Panc1 (cell line): ENCODE results near the gene IGF1. TPM values are rescaled to one million over a fixed set of nuclear protein-coding genes. Genes with fewer than 3 reads are reported as not detected.

Source experiments
- ATAC-seq: fragments of 200-7000 bp; cut with Tn5 transposase; 2 replicates; pipeline ENCODE4 v1.9.1; 2020; ENCODE audit warnings: mild to moderate bottlenecking, moderate library complexity
- BruUV-seq: library from RNA; stranded (reverse); fragments of 400-500 nt; replicated peaks from 2 replicates; lab custom pipeline; 2021; lab: Mats Ljungman, UMichigan
- CTCF ChIA-PET: fragments of 300-600 bp; sonication (Branson Sonifier 250); formaldehyde crosslinking; loops from one replicate; lab custom pipeline; 2022; ENCODE audit warnings: antibody characterized with exemption; lab: Charles Lee
- POLR2A ChIA-PET: fragments of 300-600 bp; sonication (Branson Sonifier 250); formaldehyde crosslinking; loops from one replicate; lab custom pipeline; 2022; ENCODE audit warnings: antibody characterized with exemption; lab: Charles Lee
- DNase-seq: peaks from one replicate; pipeline ENCODE4 v3.0.0-alpha.2; 2010; ENCODE audit warnings: low read depth, low spot score
- H3K27ac ChIP-seq: 2 replicates; pipeline ENCODE4 v1.5.1; 2011; ENCODE audit warnings: mild to moderate bottlenecking, low read length, inconsistent platforms
- H3K27me3 ChIP-seq: fragments of 200-500 bp; sonication (Bioruptor generic); 2 replicates; pipeline ENCODE4 v1.6.0; 2014; ENCODE audit warnings: low read length, inconsistent platforms; ENCODE audit not compliant: control insufficient read depth, insufficient read depth
- H3K36me3 ChIP-seq: fragments of 200-500 bp; sonication (Bioruptor generic); 2 replicates; pipeline ENCODE4 v1.5.1; 2014; ENCODE audit warnings: inconsistent platforms, mild to moderate bottlenecking, low read length, moderate library complexity; ENCODE audit not compliant: control insufficient read depth, insufficient read depth
- H3K4me1 ChIP-seq: 2 replicates; pipeline ENCODE4 v1.5.1; 2011; ENCODE audit warnings: inconsistent platforms, mild to moderate bottlenecking, low read length, moderate library complexity; ENCODE audit not compliant: control insufficient read depth, insufficient read depth
- H3K4me3 ChIP-seq, 2 experiments: 2 replicates each; pipeline ENCODE4 v1.5.1; 2011 to 2012; ENCODE audit warnings: low read depth in 2 of 2, low read length in 2 of 2, mild to moderate bottlenecking in 2 of 2, inconsistent platforms in 1 of 2, moderate library complexity in 1 of 2
- H3K9me3 ChIP-seq: fragments of 200-500 bp; sonication (Bioruptor generic); 2 replicates; pipeline ENCODE4 v1.5.1; 2014; ENCODE audit warnings: low read depth, mild to moderate bottlenecking, inconsistent platforms, low read length, moderate library complexity; ENCODE audit not compliant: control insufficient read depth, insufficient read depth
- POLR2AphosphoS5 ChIP-seq: IDR thresholded peaks from 2 replicates; pipeline ENCODE4 v1.6.1; 2012; ENCODE audit warnings: mild to moderate bottlenecking, low read depth, low read length, moderate library complexity
- REST ChIP-seq, 2 experiments: IDR thresholded peaks; 2 replicates each; pipeline ENCODE4 v1.6.1; 2011 to 2012; ENCODE audit warnings: low read depth in 2 of 2, control low read depth in 1 of 2, low read length in 1 of 2, mild to moderate bottlenecking in 1 of 2, moderate library complexity in 1 of 2; ENCODE audit not compliant: insufficient read depth in 1 of 2
- SIN3A ChIP-seq: IDR thresholded peaks from 2 replicates; pipeline ENCODE4 v1.6.1; 2012; ENCODE audit warnings: low read depth, mild to moderate bottlenecking, low read length, moderate library complexity, borderline replicate concordance; ENCODE audit not compliant: insufficient read depth
- TCF7L2 ChIP-seq: IDR thresholded peaks from 2 replicates; pipeline ENCODE4 v1.6.1; 2011; ENCODE audit warnings: mild to moderate bottlenecking, low read depth, low read length, inconsistent platforms
- in situ Hi-C: cut with HindIII; loops from 2 replicates; pipeline ENCODE4 v1.10.0; 2016; ENCODE audit warnings: low sequenced_read_pairs, low pct_unique_long_range_greater_than_20kb
- intact Hi-C: fragments of 100-400 bp; cut with micrococcal nuclease; formaldehyde crosslinking; loops from one replicate; pipeline ENCODE4 v1.10.0; 2022; ENCODE audit not compliant: unreplicated experiment
- total RNA-seq: library from RNA; stranded (reverse); gene quantifications from one replicate; pipeline ENCODE4 v1.2.1, GENCODE V29; 2021; ENCODE audit not compliant: unreplicated experiment
- TF ChIP-seq, protein P1 (sequence below): fragments of 450-650 bp; IDR thresholded peaks from 2 replicates; pipeline ENCODE4 v1.5.1; 2017; ENCODE audit warnings: mild to moderate bottlenecking

The IGF1 gene
- total RNA-seq, 1 experiment from 2014 or later, result not detected

GRCh38 chr12:102513739-102514138, 33.4 kb upstream of the IGF1 start:
- TF ChIP-seq SIN3A (no peak), POLR2AphosphoS5 (no peak), REST (IDR thresholded peaks at IDR 0.05; ENCODE audit: insufficient read depth in 1 of 2, low read depth in 2 of 2, low read length in 1 of 2) (no peak), TCF7L2 (no peak)
- TF ChIP-seq, protein P1, sequence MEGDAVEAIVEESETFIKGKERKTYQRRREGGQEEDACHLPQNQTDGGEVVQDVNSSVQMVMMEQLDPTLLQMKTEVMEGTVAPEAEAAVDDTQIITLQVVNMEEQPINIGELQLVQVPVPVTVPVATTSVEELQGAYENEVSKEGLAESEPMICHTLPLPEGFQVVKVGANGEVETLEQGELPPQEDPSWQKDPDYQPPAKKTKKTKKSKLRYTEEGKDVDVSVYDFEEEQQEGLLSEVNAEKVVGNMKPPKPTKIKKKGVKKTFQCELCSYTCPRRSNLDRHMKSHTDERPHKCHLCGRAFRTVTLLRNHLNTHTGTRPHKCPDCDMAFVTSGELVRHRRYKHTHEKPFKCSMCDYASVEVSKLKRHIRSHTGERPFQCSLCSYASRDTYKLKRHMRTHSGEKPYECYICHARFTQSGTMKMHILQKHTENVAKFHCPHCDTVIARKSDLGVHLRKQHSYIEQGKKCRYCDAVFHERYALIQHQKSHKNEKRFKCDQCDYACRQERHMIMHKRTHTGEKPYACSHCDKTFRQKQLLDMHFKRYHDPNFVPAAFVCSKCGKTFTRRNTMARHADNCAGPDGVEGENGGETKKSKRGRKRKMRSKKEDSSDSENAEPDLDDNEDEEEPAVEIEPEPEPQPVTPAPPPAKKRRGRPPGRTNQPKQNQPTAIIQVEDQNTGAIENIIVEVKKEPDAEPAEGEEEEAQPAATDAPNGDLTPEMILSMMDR, result no peak
- H3K4me1 ChIP-seq, result no peaks in the 10 kb centered on the region
- ChIA-PET POLR2A (no interaction called here), CTCF (no interaction called here)
- no peak for ATAC-seq
- no peak for DNase-seq
- H3K9me3 ChIP-seq, result no peaks in the 10 kb centered on the region
- in situ Hi-C loops (no loop called here), intact Hi-C loops (no loop called here)
- H3K36me3 ChIP-seq, result no peaks in the 10 kb centered on the region
- H3K4me3 ChIP-seq, result no peak overlapping the region
- H3K27ac ChIP-seq, result no peak overlapping the region
- no peaks in the 10 kb centered on the region for H3K27me3 ChIP-seq
- no TSS peak for BruUV-seq

DNA sequence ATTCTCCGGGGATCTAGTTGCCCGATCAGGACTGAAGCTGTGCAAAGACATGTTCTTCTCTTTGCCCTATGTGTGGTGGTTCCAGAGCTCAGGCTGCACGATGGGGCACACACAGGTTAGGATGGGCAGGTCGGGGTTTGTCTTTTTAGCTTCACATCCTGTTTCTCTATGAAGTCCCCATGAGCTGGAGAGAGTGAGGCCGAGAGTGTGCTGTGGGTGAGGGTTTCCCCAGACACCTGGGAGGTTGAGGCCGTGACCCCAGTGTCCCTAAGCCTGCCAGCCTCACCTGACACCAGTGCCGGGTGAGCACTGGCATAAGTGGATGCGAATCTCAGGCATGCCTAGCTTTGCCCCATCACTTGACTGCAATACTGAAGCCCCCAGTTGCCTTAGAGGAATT, 32.9 kb upstream of the IGF1 start:
- no peaks in the 10 kb centered on the region for H3K36me3 ChIP-seq
- H3K27ac ChIP-seq, result no peak overlapping the region
- intact Hi-C loops (no loop called here), in situ Hi-C loops (no loop called here)
- TF ChIP-seq POLR2AphosphoS5 (no peak), TCF7L2 (no peak), REST (IDR thresholded peaks at IDR 0.05; ENCODE audit: insufficient read depth in 1 of 2, low read depth in 2 of 2, low read length in 1 of 2) (no peak), SIN3A (no peak)
- TF ChIP-seq, protein P1, result no peak
- ChIA-PET CTCF (interaction anchor here (0.5 kb wide), 1 partner anchor 29 kb away, joined by 3 read pairs; no protein-coding TSS in a partner anchor), POLR2A (no interaction called here)
- no peaks in the 10 kb centered on the region for H3K9me3 ChIP-seq
- H3K27me3 ChIP-seq, result no peaks in the 10 kb centered on the region
- BruUV-seq, result no TSS peak
- ATAC-seq, result no peak
- DNase-seq, result no peak
- H3K4me3 ChIP-seq, result no peak overlapping the region
- no peaks in the 10 kb centered on the region for H3K4me1 ChIP-seq
